ENCODE results near the gene FLNB. TPM values are rescaled to one million over a fixed set of nuclear protein-coding genes. Genes with fewer than 3 reads are reported as not detected.
A peak's percentile ranks its signal among the peaks of the same experiment; 100 is the strongest.
"Not testable (repeated sequence)": the region's sequence is repeated elsewhere in the genome, so short reads cannot be mapped to it uniquely, and the experiment has no call there.

The FLNB gene
- total and polyA plus RNA-seq, 8 donors: 38.2 to 204 (median 85.9) TPM

GRCh38 chr3:58198804-58199203 lies 190.6 kb downstream of the FLNB start:
- no peak overlapping the region for H3K4me3 ChIP-seq
- TF ChIP-seq POLR2A (IDR thresholded peaks at IDR 0.05): no peak
- TF ChIP-seq POLR2AphosphoS5 (IDR thresholded peaks at IDR 0.05): no peak
- no peak for TF ChIP-seq EP300 (IDR thresholded peaks at IDR 0.05)
- TF ChIP-seq CTCF (IDR thresholded peaks at IDR 0.05): no peak
- no peaks in the 10 kb centered on the region for H3K27me3 ChIP-seq
- no peaks in the 10 kb centered on the region for H3K9me3 ChIP-seq
- DNase-seq: no peak
- H3K4me1 ChIP-seq: peaks cover 0 to 7% (median 0%) of the 10 kb centered on the region in 4 donors
- peak overlapping the region in 1 of 5 donors; percentile 56 for H3K27ac ChIP-seq
- H3K36me3 ChIP-seq: no peaks in the 10 kb centered on the region
- intact Hi-C loops (cut with DNase I; ENCODE audit: low total_unique reads): no loop called here

GRCh38 chr3:58200121-58200709 lies 192.0 kb downstream of the FLNB start:
- Histone ChIP-seq H3K4me3 (no peak overlapping the region), H3K27me3 (no peaks in the 10 kb centered on the region), H3K9me3 (no peaks in the 10 kb centered on the region), H3K4me1 (peaks cover 0 to 7% (median 0%) of the 10 kb centered on the region in 4 donors), H3K27ac (peak overlapping the region in 1 of 5 donors; percentile 46), H3K36me3 (no peaks in the 10 kb centered on the region)
- no peak for DNase-seq
- TF ChIP-seq POLR2AphosphoS5 (IDR thresholded peaks at IDR 0.05) (no peak), EP300 (IDR thresholded peaks at IDR 0.05) (no peak), CTCF (IDR thresholded peaks at IDR 0.05) (no peak), POLR2A (IDR thresholded peaks at IDR 0.05) (no peak)
- intact Hi-C loops (cut with DNase I; ENCODE audit: low total_unique reads): no loop called here

DNA sequence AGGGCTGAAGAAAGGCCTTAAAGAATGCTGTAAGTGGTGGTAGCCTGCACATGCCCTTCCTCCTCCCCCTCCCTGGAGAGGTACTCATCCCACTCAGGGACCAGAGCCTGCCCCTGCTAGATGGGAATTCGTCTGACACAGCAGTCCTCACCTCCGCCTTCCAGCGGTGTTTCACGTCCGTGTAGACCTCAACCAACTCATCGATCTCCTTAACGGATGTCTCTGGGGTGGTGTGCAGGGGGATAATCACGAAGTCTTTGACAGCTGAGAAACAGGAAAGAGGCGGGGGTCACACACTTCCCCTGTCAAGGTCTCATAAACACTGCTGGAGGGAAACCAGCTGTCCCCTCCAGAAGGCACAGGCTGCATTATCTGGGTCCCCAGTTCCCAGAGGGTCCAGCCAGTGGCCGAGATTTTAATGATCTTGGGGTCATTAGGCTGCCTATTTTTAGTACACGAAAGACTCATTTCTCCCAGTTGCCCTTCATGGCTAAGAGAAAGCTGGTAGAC lies 192.7 kb downstream of the FLNB start:
- no peak for DNase-seq
- WGBS, 5 donors: 44 to 71% (median 64%) methylated on average over 11 of the region's 11 CpGs
- peak overlapping the region in 2 of 5 donors; percentile 43 to 46 for H3K27ac ChIP-seq
- H3K36me3 ChIP-seq: no peaks in the 10 kb centered on the region
- no peaks in the 10 kb centered on the region for H3K9me3 ChIP-seq
- H3K4me1 ChIP-seq: peaks cover 0 to 7% (median 0%) of the 10 kb centered on the region in 4 donors
- H3K27me3 ChIP-seq: no peaks in the 10 kb centered on the region
- no peak overlapping the region for H3K4me3 ChIP-seq
- intact Hi-C loops (cut with DNase I; ENCODE audit: low total_unique reads): no loop called here
- TF ChIP-seq POLR2A (IDR thresholded peaks at IDR 0.05): no peak
- no peak for TF ChIP-seq EP300 (IDR thresholded peaks at IDR 0.05)
- no peak for TF ChIP-seq POLR2AphosphoS5 (IDR thresholded peaks at IDR 0.05)
- no peak for TF ChIP-seq CTCF (IDR thresholded peaks at IDR 0.05)

DNA sequence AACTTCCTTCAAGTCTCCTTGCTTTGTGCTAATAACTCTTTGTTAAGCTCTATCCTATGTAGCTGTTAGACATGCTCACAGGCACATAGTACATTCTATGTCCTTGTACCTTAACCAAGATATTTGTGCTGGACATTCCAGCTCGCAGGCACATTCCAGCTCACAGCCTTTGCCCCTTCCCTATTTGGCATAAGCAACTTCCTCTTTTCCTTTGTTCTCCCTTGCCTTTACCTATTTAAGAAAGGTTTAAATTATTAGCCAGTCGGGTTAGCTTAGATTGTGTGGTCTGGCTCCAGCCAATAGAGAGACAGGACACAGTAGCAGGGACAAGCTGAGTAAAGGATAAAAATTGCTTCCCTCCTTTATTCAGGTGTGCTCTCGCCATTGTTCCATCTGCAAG lies 193.2 kb downstream of the FLNB start:
- intact Hi-C loops (cut with DNase I; ENCODE audit: low total_unique reads); H3K9me3 ChIP-seq; DNase-seq; H3K27me3 ChIP-seq; H3K4me3 ChIP-seq; H3K36me3 ChIP-seq: not testable (repeated sequence)
- Histone ChIP-seq H3K4me1 (peaks cover 0 to 10% (median 0%) of the 10 kb centered on the region in 4 donors), H3K27ac (peak overlapping the region in 1 of 5 donors; percentile 46)
- WGBS, 5 donors: 35 to 45% (median 39%) methylated on average over 3 of the region's 3 CpGs

- WGBS, 5 donors: 80 to 90% (median 84%) methylated on average over 9 of the region's 9 CpGs
- Histone ChIP-seq H3K4me1 (peaks cover 0 to 10% (median 0%) of the 10 kb centered on the region in 4 donors), H3K27ac (no peak overlapping the region), H3K4me3 (no peak overlapping the region), H3K9me3 (no peaks in the 10 kb centered on the region), H3K36me3 (no peaks in the 10 kb centered on the region), H3K27me3 (no peaks in the 10 kb centered on the region)
- no peak for DNase-seq
- intact Hi-C loops (cut with DNase I; ENCODE audit: low total_unique reads): no loop called here
- TF ChIP-seq POLR2A (IDR thresholded peaks at IDR 0.05) (no peak), CTCF (IDR thresholded peaks at IDR 0.05) (no peak)
These were observed 194.7 kb downstream of the FLNB start for GRCh38 chr3:58202917-58203360.
